HCT116 (cell line): Measurements from ENCODE around the gene FHIT.

ENCODE experiments used
- FOSL1 ChIP-seq: IDR thresholded peaks from 2 replicates; pipeline ENCODE4 v1.6.1; 2012; ENCODE audit warnings: low read depth
- ZFX ChIP-seq: fragments of 450-650 bp; IDR thresholded peaks from 2 replicates; pipeline ENCODE4 v1.6.1; 2017
- ZNF274 ChIP-seq: fragments of 200-500 bp; sonication (Bioruptor generic); IDR thresholded peaks from 2 replicates; pipeline ENCODE4 v1.6.1; 2014; ENCODE audit warnings: mild to moderate bottlenecking, low read depth, low read length, inconsistent platforms
- TF ChIP-seq, protein P1 (sequence below): IDR thresholded peaks from 2 replicates; pipeline ENCODE4 v1.6.1; 2012; ENCODE audit warnings: low read depth
- TF ChIP-seq, protein P2 (sequence below), 3 experiments: fragments of 200-600 bp in 1 of 3; sonication (generic) in 1 of 3; IDR thresholded peaks in 2 of 3; conservative IDR thresholded peaks in 1 of 3; 2 replicates each; pipeline ENCODE4 v1.5.1; 2012 to 2017; ENCODE audit warnings: low read depth in 2 of 3, low read length in 2 of 3, antibody characterized with exemption in 1 of 3, borderline replicate concordance in 1 of 3, control low read depth in 1 of 3, mild to moderate bottlenecking in 1 of 3, mixed read lengths in 1 of 3, mixed run types in 1 of 3, moderate library complexity in 1 of 3; ENCODE audit not compliant: insufficient read depth in 1 of 3

DNA sequence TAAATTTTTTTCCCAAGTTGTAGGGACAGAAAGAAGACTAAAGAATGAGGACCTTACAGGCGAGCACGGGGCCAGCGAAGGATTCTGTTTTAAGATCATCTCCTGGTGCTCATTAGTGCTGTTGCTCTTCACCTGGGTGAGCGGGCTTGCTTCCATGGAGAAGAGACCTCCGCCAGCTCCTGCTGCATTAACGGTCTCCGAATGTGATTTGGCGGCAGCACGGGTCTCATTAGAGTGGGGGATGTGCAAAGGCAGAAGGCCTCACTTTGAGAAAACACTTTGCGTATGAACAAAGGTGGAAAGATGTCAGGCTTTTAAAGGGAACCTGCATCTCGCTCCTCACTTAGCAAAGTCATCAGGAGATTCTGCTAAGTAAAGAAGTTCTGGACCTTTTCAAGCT lies 1448.0 kb downstream of the FHIT start:
- TF ChIP-seq FOSL1 (no peak), ZFX (no peak), ZNF274 (no peak)
- TF ChIP-seq, protein P1, sequence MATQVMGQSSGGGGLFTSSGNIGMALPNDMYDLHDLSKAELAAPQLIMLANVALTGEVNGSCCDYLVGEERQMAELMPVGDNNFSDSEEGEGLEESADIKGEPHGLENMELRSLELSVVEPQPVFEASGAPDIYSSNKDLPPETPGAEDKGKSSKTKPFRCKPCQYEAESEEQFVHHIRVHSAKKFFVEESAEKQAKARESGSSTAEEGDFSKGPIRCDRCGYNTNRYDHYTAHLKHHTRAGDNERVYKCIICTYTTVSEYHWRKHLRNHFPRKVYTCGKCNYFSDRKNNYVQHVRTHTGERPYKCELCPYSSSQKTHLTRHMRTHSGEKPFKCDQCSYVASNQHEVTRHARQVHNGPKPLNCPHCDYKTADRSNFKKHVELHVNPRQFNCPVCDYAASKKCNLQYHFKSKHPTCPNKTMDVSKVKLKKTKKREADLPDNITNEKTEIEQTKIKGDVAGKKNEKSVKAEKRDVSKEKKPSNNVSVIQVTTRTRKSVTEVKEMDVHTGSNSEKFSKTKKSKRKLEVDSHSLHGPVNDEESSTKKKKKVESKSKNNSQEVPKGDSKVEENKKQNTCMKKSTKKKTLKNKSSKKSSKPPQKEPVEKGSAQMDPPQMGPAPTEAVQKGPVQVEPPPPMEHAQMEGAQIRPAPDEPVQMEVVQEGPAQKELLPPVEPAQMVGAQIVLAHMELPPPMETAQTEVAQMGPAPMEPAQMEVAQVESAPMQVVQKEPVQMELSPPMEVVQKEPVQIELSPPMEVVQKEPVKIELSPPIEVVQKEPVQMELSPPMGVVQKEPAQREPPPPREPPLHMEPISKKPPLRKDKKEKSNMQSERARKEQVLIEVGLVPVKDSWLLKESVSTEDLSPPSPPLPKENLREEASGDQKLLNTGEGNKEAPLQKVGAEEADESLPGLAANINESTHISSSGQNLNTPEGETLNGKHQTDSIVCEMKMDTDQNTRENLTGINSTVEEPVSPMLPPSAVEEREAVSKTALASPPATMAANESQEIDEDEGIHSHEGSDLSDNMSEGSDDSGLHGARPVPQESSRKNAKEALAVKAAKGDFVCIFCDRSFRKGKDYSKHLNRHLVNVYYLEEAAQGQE: no peak
- TF ChIP-seq, protein P2, sequence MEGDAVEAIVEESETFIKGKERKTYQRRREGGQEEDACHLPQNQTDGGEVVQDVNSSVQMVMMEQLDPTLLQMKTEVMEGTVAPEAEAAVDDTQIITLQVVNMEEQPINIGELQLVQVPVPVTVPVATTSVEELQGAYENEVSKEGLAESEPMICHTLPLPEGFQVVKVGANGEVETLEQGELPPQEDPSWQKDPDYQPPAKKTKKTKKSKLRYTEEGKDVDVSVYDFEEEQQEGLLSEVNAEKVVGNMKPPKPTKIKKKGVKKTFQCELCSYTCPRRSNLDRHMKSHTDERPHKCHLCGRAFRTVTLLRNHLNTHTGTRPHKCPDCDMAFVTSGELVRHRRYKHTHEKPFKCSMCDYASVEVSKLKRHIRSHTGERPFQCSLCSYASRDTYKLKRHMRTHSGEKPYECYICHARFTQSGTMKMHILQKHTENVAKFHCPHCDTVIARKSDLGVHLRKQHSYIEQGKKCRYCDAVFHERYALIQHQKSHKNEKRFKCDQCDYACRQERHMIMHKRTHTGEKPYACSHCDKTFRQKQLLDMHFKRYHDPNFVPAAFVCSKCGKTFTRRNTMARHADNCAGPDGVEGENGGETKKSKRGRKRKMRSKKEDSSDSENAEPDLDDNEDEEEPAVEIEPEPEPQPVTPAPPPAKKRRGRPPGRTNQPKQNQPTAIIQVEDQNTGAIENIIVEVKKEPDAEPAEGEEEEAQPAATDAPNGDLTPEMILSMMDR (IDR thresholded peaks at IDR 0.05 in 2 of 3, conservative IDR thresholded peaks at IDR 0.05 in 1 of 3; ENCODE audit: borderline replicate concordance in 1 of 3, insufficient read depth in 1 of 3, low read depth in 2 of 3, low read length in 2 of 3): no peak
